ENCODE data around the gene CYP3A7.

DNA sequence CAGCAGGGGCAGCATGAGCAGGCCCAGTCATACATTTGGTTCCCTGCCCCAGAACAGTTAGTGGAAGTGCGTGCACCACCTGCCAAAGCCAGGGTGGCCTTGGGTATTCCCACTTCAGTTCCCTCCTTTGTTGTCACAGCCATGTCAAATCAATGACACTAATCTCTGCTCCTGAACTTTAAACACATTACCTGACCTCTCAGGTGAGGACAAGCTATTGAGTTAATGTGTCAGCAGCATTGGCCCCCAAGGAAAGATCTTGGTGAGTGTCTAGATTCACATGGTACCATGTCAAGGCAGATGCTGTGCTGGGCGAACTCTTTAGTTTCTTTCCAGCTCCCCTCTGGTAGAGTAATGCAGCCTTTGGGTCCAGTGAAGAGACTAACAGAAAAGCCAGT lies 57.3 kb downstream of the CYP3A7 start:
- TF ChIP-seq POLR2A (IDR thresholded peaks at IDR 0.05) (no peak), CTCF (IDR thresholded peaks at IDR 0.05 in 8 of 11, conservative IDR thresholded peaks at IDR 0.05 in 3 of 11) (no peak)

All from spleen (tissue), 7 donors.